Esophagus muscularis mucosa (tissue), 4 donors: ENCODE data around the gene WDR91. TPM values are rescaled to one million over a fixed set of nuclear protein-coding genes. Genes with fewer than 3 reads are reported as not detected.

ENCODE experiments used
- DNase-seq: peaks from one replicate; pipeline ENCODE4 v3.0.0-alpha.2; 2017; ENCODE audit errors: extremely low spot score
- H3K27ac ChIP-seq, 4 donors: fragments of 200-600 bp; sonication (generic); replicated peaks in 1 of 4; 1 replicate in 3 of 4; 2 replicates in 1 of 4; pipeline ENCODE4 v1.5.1; 2016 to 2019; ENCODE audit warnings: mild to moderate bottlenecking in 1 of 4
- H3K27me3 ChIP-seq, 4 donors: fragments of 200-600 bp; sonication (generic); one replicate each; pipeline versions ENCODE4 v1.5.1 to v1.6.0; 2016 to 2019
- H3K36me3 ChIP-seq, 4 donors: fragments of 200-600 bp; sonication (generic); one replicate each; pipeline ENCODE4 v1.5.1; 2016 to 2019
- H3K4me1 ChIP-seq, 4 donors: fragments of 200-600 bp; sonication (generic); one replicate each; pipeline ENCODE4 v1.5.1; 2016 to 2019
- H3K4me3 ChIP-seq, 4 donors: fragments of 200-600 bp; sonication (generic); 1 replicate in 2 of 4; 2 replicates in 2 of 4; pipeline ENCODE4 v1.5.1; 2016 to 2019; ENCODE audit warnings: mild to moderate bottlenecking in 4 of 4, moderate library complexity in 1 of 4
- H3K9me3 ChIP-seq, 4 donors: fragments of 200-600 bp; sonication (generic); 1 replicate in 3 of 4; 2 replicates in 1 of 4; pipeline ENCODE4 v1.5.1; 2016 to 2019
- EP300 ChIP-seq: sonication (generic); formaldehyde crosslinking; IDR thresholded peaks from one replicate; pipeline ENCODE4 v1.6.1; 2017; ENCODE audit warnings: antibody characterized with exemption
- POLR2A ChIP-seq: fragments of 450-650 bp; IDR thresholded peaks from one replicate; pipeline ENCODE4 v1.6.1; 2017; ENCODE audit warnings: antibody characterized with exemption, moderate library complexity, mild to moderate bottlenecking, low read depth
- POLR2AphosphoS5 ChIP-seq, 2 donors: sonication (generic); formaldehyde crosslinking; IDR thresholded peaks; one replicate each; pipeline ENCODE4 v1.6.1; 2017; ENCODE audit warnings: antibody characterized with exemption in 2 of 2
- WGBS: methylation state at CpG from one replicate; pipeline ENCODE4 v1.1.5; 2018; 5-methylcytosine and 5-hydroxymethylcytosine counted together
- intact Hi-C: fragments of 100-400 bp; cut with DNase I; formaldehyde crosslinking; loops from one replicate; pipeline ENCODE4 v1.15.1; 2023
- total RNA-seq, 4 donors: library from RNA; depleted of rRNA; stranded (reverse); fragments of >200 nt; gene quantifications; one replicate each; pipeline versions ENCODE4 v1.1.0 to v1.2.1, GENCODE V29; 2016
- TF ChIP-seq, protein P1 (sequence below), 3 experiments: fragments of 200-600 bp in 2 of 3; fragments of 450-650 bp in 1 of 3; sonication (generic) in 2 of 3; IDR thresholded peaks; one replicate each; pipeline ENCODE4 v1.5.1; 2017 to 2019; ENCODE audit warnings: antibody characterized with exemption in 3 of 3, mild to moderate bottlenecking in 2 of 3, moderate library complexity in 1 of 3

WDR91 gene
- total RNA-seq, 4 donors from 2014 or later: 13.3 to 27.4 (median 20.4) TPM

- DNase-seq: no peak
- intact Hi-C loops: no loop called here
- peak overlapping the region; percentile 67 to 93 (median 86) for H3K4me3 ChIP-seq
- peak overlapping the region; percentile 88 to 99 (median 96) for H3K27ac ChIP-seq
- H3K9me3 ChIP-seq: no peaks in the 10 kb centered on the region
- no peak for TF ChIP-seq POLR2AphosphoS5 (IDR thresholded peaks at IDR 0.05)
- TF ChIP-seq, protein P1, sequence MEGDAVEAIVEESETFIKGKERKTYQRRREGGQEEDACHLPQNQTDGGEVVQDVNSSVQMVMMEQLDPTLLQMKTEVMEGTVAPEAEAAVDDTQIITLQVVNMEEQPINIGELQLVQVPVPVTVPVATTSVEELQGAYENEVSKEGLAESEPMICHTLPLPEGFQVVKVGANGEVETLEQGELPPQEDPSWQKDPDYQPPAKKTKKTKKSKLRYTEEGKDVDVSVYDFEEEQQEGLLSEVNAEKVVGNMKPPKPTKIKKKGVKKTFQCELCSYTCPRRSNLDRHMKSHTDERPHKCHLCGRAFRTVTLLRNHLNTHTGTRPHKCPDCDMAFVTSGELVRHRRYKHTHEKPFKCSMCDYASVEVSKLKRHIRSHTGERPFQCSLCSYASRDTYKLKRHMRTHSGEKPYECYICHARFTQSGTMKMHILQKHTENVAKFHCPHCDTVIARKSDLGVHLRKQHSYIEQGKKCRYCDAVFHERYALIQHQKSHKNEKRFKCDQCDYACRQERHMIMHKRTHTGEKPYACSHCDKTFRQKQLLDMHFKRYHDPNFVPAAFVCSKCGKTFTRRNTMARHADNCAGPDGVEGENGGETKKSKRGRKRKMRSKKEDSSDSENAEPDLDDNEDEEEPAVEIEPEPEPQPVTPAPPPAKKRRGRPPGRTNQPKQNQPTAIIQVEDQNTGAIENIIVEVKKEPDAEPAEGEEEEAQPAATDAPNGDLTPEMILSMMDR (IDR thresholded peaks at IDR 0.05): no peak
- 2% methylated on average over 13 of the region's 13 CpGs for WGBS
- peaks cover 8 to 46% (median 39%) of the 10 kb centered on the region in 4 donors for H3K4me1 ChIP-seq
- H3K36me3 ChIP-seq: peaks cover 0 to 9% (median 3%) of the 10 kb centered on the region in 4 donors
- no peaks in the 10 kb centered on the region for H3K27me3 ChIP-seq
Observed at GRCh38 chr7:135210888-135211178, 493 bp downstream of the WDR91 start.

GRCh38 chr7:135209225-135209834 lies 2.0 kb downstream of the WDR91 start:
- 91% methylated on average over 7 of the region's 7 CpGs for WGBS
- H3K9me3 ChIP-seq: no peaks in the 10 kb centered on the region
- no peak for DNase-seq
- TF ChIP-seq POLR2A: no peak
- no peak for TF ChIP-seq POLR2AphosphoS5 (IDR thresholded peaks at IDR 0.05)
- TF ChIP-seq, protein P1 (IDR thresholded peaks at IDR 0.05): no peak
- no peak for TF ChIP-seq EP300
- H3K36me3 ChIP-seq: peaks cover 0 to 24% (median 16%) of the 10 kb centered on the region in 4 donors
- no peak overlapping the region for H3K27ac ChIP-seq
- peak overlapping the region in 1 of 4 donors; percentile 86 for H3K4me3 ChIP-seq
- H3K4me1 ChIP-seq: peaks cover 8 to 59% (median 46%) of the 10 kb centered on the region in 4 donors
- intact Hi-C loops: no loop called here
- H3K27me3 ChIP-seq: no peaks in the 10 kb centered on the region

DNA sequence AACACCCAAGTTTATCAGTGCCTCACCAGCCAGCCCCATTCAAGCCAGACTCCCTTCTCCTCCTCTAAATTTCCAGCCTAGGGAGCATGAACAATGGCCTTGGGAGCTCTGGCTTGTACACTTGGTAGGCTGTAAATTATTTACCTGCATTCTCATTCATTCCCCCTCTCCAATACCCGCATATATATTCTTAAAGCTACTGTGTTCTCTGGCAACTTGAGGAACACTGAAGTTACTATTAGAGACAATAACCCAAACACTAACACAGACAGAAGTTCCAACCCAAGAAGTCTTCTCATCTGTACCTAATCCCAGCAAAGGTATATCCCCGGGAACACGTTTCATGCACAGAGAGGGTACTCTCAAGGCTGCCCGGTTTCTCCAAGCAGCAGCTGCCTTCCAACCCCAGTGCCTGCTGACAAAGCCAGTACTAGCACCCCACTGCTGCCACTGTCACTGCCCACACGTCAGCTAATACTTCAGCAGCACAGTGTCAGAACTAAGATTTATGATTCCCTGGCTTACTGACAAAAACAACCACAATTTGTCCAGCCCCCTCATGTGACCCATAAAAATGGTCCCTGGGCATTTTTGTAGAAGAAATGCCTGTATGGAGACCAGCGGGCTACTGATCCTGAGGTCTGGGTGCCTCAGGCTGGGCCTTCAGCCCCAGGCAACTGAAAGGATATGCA lies 3.1 kb downstream of the WDR91 start:
- Histone ChIP-seq H3K36me3 (peaks cover 0 to 35% (median 26%) of the 10 kb centered on the region in 4 donors), H3K27me3 (no peaks in the 10 kb centered on the region), H3K4me3 (no peak overlapping the region), H3K27ac (peak overlapping the region in 1 of 4 donors; percentile 26), H3K9me3 (no peaks in the 10 kb centered on the region), H3K4me1 (peaks cover 8 to 70% (median 56%) of the 10 kb centered on the region in 4 donors)
- WGBS: 85% methylated on average over 5 of the region's 6 CpGs
- no peak for DNase-seq
- TF ChIP-seq POLR2A (no peak), POLR2AphosphoS5 (IDR thresholded peaks at IDR 0.05) (no peak), EP300 (no peak)
- TF ChIP-seq, protein P1 (IDR thresholded peaks at IDR 0.05): no peak
- intact Hi-C loops: no loop called here

- TF ChIP-seq POLR2A (no peak), EP300 (no peak), POLR2AphosphoS5 (IDR thresholded peaks at IDR 0.05) (no peak)
- TF ChIP-seq, protein P1 (IDR thresholded peaks at IDR 0.05): no peak
- Histone ChIP-seq H3K27me3 (no peaks in the 10 kb centered on the region), H3K27ac (no peak overlapping the region), H3K4me1 (peaks cover 8 to 74% (median 60%) of the 10 kb centered on the region in 4 donors), H3K4me3 (no peak overlapping the region), H3K9me3 (no peaks in the 10 kb centered on the region), H3K36me3 (peaks cover 0 to 41% (median 32%) of the 10 kb centered on the region in 4 donors)
- intact Hi-C loops: no loop called here
- WGBS: 80% methylated on average over 8 of the region's 8 CpGs
- DNase-seq: no peak
Observed at GRCh38 chr7:135207406-135208101, 3.8 kb downstream of the WDR91 start.
